IPS-15b (cell line): ENCODE results near the gene CPM.
"Not testable (repeated sequence)": the region's sequence is repeated elsewhere in the genome, so short reads cannot be mapped to it uniquely, and the experiment has no call there.

Source experiments
- H3K27me3 ChIP-seq: one replicate; pipeline ENCODE4 v1.6.1; 2013; ENCODE audit warnings: low read length; ENCODE audit not compliant: control insufficient read depth, insufficient read depth
- H3K36me3 ChIP-seq: one replicate; pipeline ENCODE4 v1.6.1; 2013; ENCODE audit warnings: low read length; ENCODE audit not compliant: control insufficient read depth, insufficient read depth
- H3K4me1 ChIP-seq: one replicate; pipeline ENCODE4 v1.6.1; 2013; ENCODE audit warnings: mild to moderate bottlenecking, low read length; ENCODE audit not compliant: control insufficient read depth, insufficient read depth
- H3K4me3 ChIP-seq: one replicate; pipeline ENCODE4 v1.5.1; 2013; ENCODE audit warnings: low read depth, low read length
- H3K9ac ChIP-seq: one replicate; pipeline ENCODE4 v1.6.1; 2013; ENCODE audit warnings: low read depth, mild to moderate bottlenecking, low read length
- H3K9me3 ChIP-seq: one replicate; pipeline ENCODE4 v1.6.1; 2013; ENCODE audit warnings: mild to moderate bottlenecking, low read length; ENCODE audit not compliant: control insufficient read depth, insufficient read depth

The CPM gene

GRCh38 chr12:68871921-68872320 lies 61.0 kb downstream of the CPM start:
- H3K9ac ChIP-seq = no peak overlapping the region
- H3K27me3 ChIP-seq = no peaks in the 10 kb centered on the region
- no peaks in the 10 kb centered on the region for H3K9me3 ChIP-seq
- peaks cover 4% of the 10 kb centered on the region for H3K4me1 ChIP-seq
- H3K36me3 ChIP-seq = peaks cover 3% of the 10 kb centered on the region
- H3K4me3 ChIP-seq = no peak overlapping the region

- H3K4me1 ChIP-seq = peaks cover 4% of the 10 kb centered on the region
- no peak overlapping the region for H3K4me3 ChIP-seq
- H3K36me3 ChIP-seq = peaks cover 3% of the 10 kb centered on the region
- H3K9me3 ChIP-seq = no peaks in the 10 kb centered on the region
- no peaks in the 10 kb centered on the region for H3K27me3 ChIP-seq
- H3K9ac ChIP-seq = no peak overlapping the region
Measured at GRCh38 chr12:68871396-68871795, 61.6 kb downstream of the CPM start.

GRCh38 chr12:68870443-68870842 lies 62.5 kb downstream of the CPM start:
- H3K27me3 ChIP-seq = no peaks in the 10 kb centered on the region
- H3K36me3 ChIP-seq = peaks cover 3% of the 10 kb centered on the region
- H3K4me3 ChIP-seq = no peak overlapping the region
- H3K9me3 ChIP-seq = no peaks in the 10 kb centered on the region
- peaks cover 4% of the 10 kb centered on the region for H3K4me1 ChIP-seq
- H3K9ac ChIP-seq = no peak overlapping the region

- Histone ChIP-seq H3K36me3 (peaks cover 3% of the 10 kb centered on the region), H3K27me3 (no peaks in the 10 kb centered on the region), H3K4me1 (peaks cover 4% of the 10 kb centered on the region), H3K9ac (no peak overlapping the region), H3K4me3 (no peak overlapping the region), H3K9me3 (no peaks in the 10 kb centered on the region)
Measured at GRCh38 chr12:68870011-68870410, 63.0 kb downstream of the CPM start.

GRCh38 chr12:68868043-68868790 lies 64.8 kb downstream of the CPM start:
- H3K9ac ChIP-seq = no peak overlapping the region
- no peaks in the 10 kb centered on the region for H3K9me3 ChIP-seq
- H3K4me1 ChIP-seq = peaks cover 4% of the 10 kb centered on the region
- no peak overlapping the region for H3K4me3 ChIP-seq
- peaks cover 3% of the 10 kb centered on the region for H3K36me3 ChIP-seq
- H3K27me3 ChIP-seq = no peaks in the 10 kb centered on the region

- Histone ChIP-seq H3K4me1 (peaks cover 4% of the 10 kb centered on the region), H3K36me3 (peaks cover 3% of the 10 kb centered on the region), H3K9ac (no peak overlapping the region), H3K4me3 (no peak overlapping the region), H3K9me3 (no peaks in the 10 kb centered on the region), H3K27me3 (no peaks in the 10 kb centered on the region)
Measured at GRCh38 chr12:68867606-68868005, 65.4 kb downstream of the CPM start.

GRCh38 chr12:68866950-68867349 lies 66.0 kb downstream of the CPM start:
- Histone ChIP-seq H3K9ac (no peak overlapping the region), H3K9me3 (no peaks in the 10 kb centered on the region), H3K4me3 (no peak overlapping the region), H3K36me3 (peaks cover 3% of the 10 kb centered on the region), H3K4me1 (peaks cover 4% of the 10 kb centered on the region), H3K27me3 (no peaks in the 10 kb centered on the region)

GRCh38 chr12:68865399-68866164 lies 67.4 kb downstream of the CPM start:
- no peaks in the 10 kb centered on the region for H3K9me3 ChIP-seq
- H3K9ac ChIP-seq = no peak overlapping the region
- H3K4me1 ChIP-seq = peaks cover 4% of the 10 kb centered on the region
- peaks cover 3% of the 10 kb centered on the region for H3K36me3 ChIP-seq
- H3K4me3 ChIP-seq = no peak overlapping the region
- no peaks in the 10 kb centered on the region for H3K27me3 ChIP-seq

GRCh38 chr12:68864604-68865003 lies 68.4 kb downstream of the CPM start:
- no peak overlapping the region for H3K9ac ChIP-seq
- H3K4me3 ChIP-seq = no peak overlapping the region
- no peaks in the 10 kb centered on the region for H3K27me3 ChIP-seq
- no peaks in the 10 kb centered on the region for H3K9me3 ChIP-seq
- peaks cover 4% of the 10 kb centered on the region for H3K4me1 ChIP-seq
- peaks cover 3% of the 10 kb centered on the region for H3K36me3 ChIP-seq

- H3K9me3 ChIP-seq, H3K4me1 ChIP-seq, H3K27me3 ChIP-seq, H3K36me3 ChIP-seq, H3K4me3 ChIP-seq, H3K9ac ChIP-seq: not testable (repeated sequence)
Measured at GRCh38 chr12:68863886-68864454, 69.0 kb downstream of the CPM start.

GRCh38 chr12:68863109-68863770 lies 69.7 kb downstream of the CPM start:
- no peak overlapping the region for H3K9ac ChIP-seq
- no peaks in the 10 kb centered on the region for H3K9me3 ChIP-seq
- H3K27me3 ChIP-seq = no peaks in the 10 kb centered on the region
- peaks cover under 1% of the 10 kb centered on the region for H3K36me3 ChIP-seq
- H3K4me1 ChIP-seq = peaks cover 4% of the 10 kb centered on the region
- no peak overlapping the region for H3K4me3 ChIP-seq
